Activated T-helper 9 cell treated with anti-CD3 and anti-CD28 coated beads, Interleukin-2, amount 50 U/mL, for 16 hours (primary cell): ENCODE data around the gene PHOSPHO2.

Experiments used
- DNase-seq: peaks from one replicate; pipeline ENCODE4 v3.0.0-alpha.2; 2020; ENCODE audit warnings: low read depth

PHOSPHO2 gene

GRCh38 chr2:169716938-169717690 is 22.8 kb downstream of the PHOSPHO2 start:
- DNase-seq = no peak

- no peak for DNase-seq
Measured at GRCh38 chr2:169717691-169718063, 23.4 kb downstream of the PHOSPHO2 start.

- DNase-seq = no peak
Measured at GRCh38 chr2:169718930-169719504, 24.7 kb downstream of the PHOSPHO2 start.

- no peak for DNase-seq
Measured at GRCh38 chr2:169721016-169721415, 26.7 kb downstream of the PHOSPHO2 start.

- DNase-seq = no peak
Measured at GRCh38 chr2:169727065-169727464, 32.8 kb downstream of the PHOSPHO2 start.

GRCh38 chr2:169729274-169729605 is 35.0 kb downstream of the PHOSPHO2 start:
- DNase-seq = no peak

- no peak for DNase-seq
Measured at GRCh38 chr2:169732075-169732474, 37.8 kb downstream of the PHOSPHO2 start.

- DNase-seq = no peak
Measured at GRCh38 chr2:169732583-169733358, 38.5 kb downstream of the PHOSPHO2 start.

- DNase-seq = no peak
Measured at GRCh38 chr2:169734169-169734847, 40.0 kb downstream of the PHOSPHO2 start.

GRCh38 chr2:169735623-169736022 is 41.4 kb downstream of the PHOSPHO2 start:
- DNase-seq = no peak

GRCh38 chr2:169736902-169737301 is 42.6 kb downstream of the PHOSPHO2 start:
- DNase-seq = no peak

- DNase-seq = no peak
Measured at GRCh38 chr2:169738566-169739229, 44.4 kb downstream of the PHOSPHO2 start.

GRCh38 chr2:169739351-169739750 is 45.1 kb downstream of the PHOSPHO2 start:
- DNase-seq = no peak

- no peak for DNase-seq
Measured at GRCh38 chr2:169743549-169743948, 49.3 kb downstream of the PHOSPHO2 start.

- DNase-seq = no peak
Measured at GRCh38 chr2:169746240-169746639, 52.0 kb downstream of the PHOSPHO2 start.

GRCh38 chr2:169748319-169748718 is 54.0 kb downstream of the PHOSPHO2 start:
- no peak for DNase-seq
